Fibroblast of skin of scalp (primary cell): ENCODE measurements around the gene CADM1.

Experiments
- DNase-seq: peaks from one replicate; pipeline ENCODE4 v3.0.0-alpha.2; 2013

Gene CADM1

DNA sequence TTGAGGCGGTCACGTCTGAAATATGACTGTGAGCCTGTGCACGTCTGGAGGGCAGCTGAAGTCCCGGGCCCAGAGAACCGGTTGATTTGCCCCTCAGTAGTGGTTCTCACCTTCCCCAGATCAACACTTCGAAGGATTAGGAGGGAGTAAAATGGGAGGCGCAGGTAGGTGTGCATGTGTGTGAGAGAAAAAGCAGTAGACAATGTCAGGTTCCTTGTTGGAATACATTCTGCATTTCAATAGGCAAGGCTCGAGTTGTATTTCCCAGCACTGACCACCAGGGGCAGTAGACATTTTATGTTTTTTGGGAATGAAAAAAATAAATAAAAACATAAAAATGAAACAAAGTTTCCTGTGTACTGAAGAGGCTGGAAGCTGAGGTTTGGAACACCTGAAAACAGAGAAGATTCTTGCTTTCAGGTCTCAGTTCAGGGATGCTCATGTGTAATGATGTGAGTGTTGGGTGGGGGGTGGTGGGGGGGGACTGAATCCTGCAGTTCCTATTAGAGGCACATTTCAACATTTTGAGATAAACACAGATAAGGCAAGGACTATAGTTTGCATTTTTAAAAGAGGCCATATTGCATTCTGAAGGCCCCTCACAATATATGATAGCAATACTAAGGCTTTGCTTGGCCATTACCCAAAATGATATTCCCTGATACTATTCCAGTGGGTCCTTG is 333.9 kb downstream of the CADM1 start:
- peak; percentile 32 for DNase-seq

DNA sequence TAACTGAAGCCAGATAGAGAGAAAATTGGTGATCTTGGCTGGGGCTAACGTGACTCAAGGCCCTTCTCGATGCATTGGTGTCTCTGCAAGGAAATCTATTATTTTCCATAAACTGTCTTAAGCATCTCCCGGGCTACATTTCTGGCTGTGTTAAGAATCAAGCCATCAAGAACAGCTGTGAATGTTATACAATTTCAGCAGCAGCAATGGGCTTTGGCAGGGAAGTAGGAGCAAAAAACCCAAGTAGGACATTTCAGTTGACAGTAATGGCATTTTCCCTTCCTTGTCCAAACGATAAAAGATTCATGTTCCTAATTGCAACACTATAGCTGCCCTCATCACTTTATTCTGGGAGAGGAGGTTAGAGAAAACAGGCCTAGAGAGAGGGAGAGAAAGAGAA is 335.0 kb downstream of the CADM1 start:
- no peak for DNase-seq

GRCh38 chr11:115168686-115169085 is 335.5 kb downstream of the CADM1 start:
- no peak for DNase-seq

DNA sequence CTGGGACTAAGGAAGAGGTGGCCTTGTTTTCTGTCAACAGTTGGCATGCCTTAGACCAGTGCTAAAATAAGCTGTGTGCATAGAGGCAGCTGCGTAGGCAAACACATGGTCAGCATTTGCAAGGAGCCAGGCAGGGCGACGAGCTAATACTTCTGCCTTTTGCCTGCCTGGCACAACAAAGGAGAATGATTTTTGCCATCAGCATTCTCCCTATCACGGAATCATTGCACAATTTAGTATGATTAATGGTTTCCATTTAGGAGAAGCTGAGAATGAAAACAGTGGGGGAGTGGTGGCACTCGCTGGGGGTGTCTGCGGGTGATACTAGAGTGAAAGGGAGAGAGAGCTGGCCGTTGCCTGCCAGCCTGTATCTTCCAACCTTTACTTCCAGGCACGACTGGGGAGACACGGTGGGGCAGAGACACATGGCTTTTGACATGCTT is 336.0 kb downstream of the CADM1 start:
- DNase-seq, result peak; percentile 29

DNA sequence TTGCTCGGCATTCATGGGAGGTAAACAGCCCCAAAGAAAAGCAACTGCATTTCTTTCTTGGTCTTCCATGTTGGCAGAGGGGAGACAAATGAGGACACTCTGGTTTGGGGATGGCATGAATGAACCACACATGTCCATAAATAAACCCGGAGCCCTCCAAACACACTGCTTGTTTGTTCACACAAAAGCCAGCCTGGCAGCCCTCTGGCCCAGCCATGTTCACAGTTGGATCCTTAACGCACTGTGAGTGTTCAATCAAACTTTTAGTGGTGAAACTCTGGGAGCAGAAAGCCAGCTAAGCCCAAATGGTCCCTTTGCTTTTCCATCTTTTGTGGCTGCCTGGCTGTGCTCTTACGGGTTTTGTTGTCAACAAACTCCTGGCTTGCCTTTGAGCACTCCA is 336.8 kb downstream of the CADM1 start:
- no peak for DNase-seq

- no peak for DNase-seq
Measured at GRCh38 chr11:115166820-115167219, 337.4 kb downstream of the CADM1 start.

GRCh38 chr11:115164774-115165173 is 339.4 kb downstream of the CADM1 start:
- no peak for DNase-seq

DNA sequence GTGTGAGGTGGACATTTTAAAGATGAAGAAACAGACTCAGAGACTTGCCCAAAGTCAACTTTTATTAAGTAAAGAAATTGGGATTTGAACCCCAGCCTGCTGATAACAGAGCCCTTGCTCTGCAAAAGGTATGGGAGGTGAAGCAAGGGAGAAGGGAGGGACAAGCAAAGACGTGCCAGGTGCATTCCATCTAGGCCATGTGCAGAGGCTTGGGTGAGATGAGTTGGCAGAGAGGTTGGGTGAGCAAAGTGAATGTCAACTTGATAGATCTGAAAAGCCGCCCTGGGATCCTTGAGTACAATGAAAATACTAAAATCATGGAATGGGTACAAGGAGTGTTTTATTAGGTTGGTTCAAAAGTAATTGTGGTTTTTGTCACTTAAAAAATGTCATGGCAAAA is 341.3 kb downstream of the CADM1 start:
- no peak for DNase-seq

DNA sequence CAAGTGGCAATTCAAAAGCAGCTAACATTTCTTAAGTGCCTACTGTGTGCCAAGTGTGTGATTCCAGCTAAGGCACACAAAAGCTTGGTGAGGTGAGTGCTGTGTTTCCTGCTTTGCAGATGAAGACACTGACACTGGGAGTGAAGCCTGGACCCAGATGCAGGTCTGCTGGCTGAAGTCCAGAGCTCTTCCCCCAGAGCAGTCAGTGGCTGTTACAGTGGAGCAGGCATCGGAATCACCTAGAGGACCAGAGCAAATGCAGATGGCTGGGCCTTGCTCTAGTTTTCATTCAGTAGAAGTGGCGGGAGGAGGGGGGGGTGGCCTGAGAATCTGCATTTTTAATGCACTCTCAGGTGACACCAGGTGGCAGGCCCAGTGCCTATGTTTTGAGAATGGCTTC is 342.3 kb downstream of the CADM1 start:
- DNase-seq, result no peak

DNA sequence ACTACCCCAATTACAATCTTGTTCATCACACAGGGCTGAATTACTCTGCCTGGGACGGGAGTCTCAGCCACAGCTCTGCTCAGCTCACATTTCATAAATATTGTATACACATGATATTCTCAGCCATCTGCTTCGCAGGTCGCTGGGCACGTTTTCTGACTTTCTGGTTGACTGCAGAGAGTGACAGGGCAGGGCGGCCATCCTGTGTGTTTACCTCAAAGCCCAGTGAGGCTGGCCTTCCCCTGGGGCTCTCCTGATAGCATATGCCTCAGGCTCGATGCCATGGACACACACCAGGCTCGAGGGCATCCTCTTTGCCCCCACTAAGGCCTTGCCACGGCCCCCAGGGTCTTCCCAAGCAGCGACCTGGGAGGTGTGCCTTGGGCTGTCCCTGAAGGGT is 345.0 kb downstream of the CADM1 start:
- no peak for DNase-seq

- no peak for DNase-seq
Measured at GRCh38 chr11:115158053-115158452, 346.2 kb downstream of the CADM1 start.

DNA sequence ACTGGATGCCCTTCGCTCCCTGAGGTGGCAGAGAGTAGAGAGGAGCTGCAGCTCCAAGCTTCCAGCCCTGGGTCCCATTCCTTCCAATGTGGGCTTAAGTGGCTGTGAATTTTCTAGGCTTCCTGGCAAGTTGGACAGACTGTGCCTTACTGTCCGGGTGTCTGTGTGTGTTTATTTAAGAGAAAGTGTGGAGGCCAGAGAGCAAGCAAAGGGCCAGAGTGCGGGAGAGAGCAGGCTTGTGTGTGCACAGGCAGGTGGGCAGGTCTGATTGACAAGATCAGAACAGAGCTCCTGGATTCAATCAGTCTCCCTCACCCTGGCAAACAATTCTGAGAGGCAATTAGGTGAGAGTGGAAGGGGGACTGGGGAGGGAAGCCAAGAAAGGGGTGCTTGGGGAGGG is 347.0 kb downstream of the CADM1 start:
- DNase-seq, result no peak

DNA sequence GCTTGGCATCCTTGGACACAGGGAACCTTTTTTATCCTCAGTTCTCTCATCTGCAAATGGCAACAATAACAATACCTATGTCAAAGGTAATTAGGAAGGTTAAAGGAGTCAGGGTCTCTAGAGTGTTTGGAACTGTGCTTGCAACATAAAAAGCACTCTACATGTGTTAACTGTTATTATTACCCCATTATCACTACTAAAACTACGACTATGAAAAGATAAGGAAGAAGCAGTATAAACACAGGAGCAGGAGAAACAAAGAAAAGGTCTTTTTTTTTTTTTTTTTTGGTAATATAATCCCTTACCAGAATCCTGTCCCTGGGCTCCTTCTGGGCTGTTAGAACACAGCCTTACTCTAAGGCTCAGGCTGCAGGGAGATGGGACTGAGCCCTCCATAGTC is 348.2 kb downstream of the CADM1 start:
- DNase-seq, result no peak

- no peak for DNase-seq
Measured at GRCh38 chr11:115155320-115155719, 348.9 kb downstream of the CADM1 start.

- no peak for DNase-seq
Measured at GRCh38 chr11:115154355-115154736, 349.9 kb downstream of the CADM1 start.

- DNase-seq, result no peak
Measured at GRCh38 chr11:115153731-115154354, 350.4 kb downstream of the CADM1 start.

DNA sequence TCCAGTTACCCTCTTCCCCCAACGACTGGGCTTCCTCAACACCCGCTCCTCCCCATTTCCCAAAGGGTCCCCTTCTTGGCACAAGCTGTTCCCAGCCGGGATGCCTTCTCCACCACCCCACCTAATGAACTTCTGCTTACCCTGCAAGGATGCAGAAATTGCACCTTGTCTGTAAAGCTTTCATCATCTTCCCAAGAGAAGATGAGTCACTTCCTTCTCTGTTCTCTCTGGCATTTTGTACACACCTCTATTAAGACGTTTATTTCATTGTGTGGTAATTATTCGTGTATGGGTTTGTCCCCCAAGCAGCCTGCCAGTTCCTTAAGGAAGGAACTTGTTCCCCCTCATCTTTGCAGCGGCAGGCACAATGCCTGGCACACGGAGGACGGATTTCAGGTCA is 351.1 kb downstream of the CADM1 start:
- peak; percentile 20 for DNase-seq

GRCh38 chr11:115151010-115151409 is 353.2 kb downstream of the CADM1 start:
- DNase-seq, result no peak

GRCh38 chr11:115148691-115149090 is 355.5 kb downstream of the CADM1 start:
- no peak for DNase-seq

GRCh38 chr11:115148101-115148500 is 356.1 kb downstream of the CADM1 start:
- no peak for DNase-seq

DNA sequence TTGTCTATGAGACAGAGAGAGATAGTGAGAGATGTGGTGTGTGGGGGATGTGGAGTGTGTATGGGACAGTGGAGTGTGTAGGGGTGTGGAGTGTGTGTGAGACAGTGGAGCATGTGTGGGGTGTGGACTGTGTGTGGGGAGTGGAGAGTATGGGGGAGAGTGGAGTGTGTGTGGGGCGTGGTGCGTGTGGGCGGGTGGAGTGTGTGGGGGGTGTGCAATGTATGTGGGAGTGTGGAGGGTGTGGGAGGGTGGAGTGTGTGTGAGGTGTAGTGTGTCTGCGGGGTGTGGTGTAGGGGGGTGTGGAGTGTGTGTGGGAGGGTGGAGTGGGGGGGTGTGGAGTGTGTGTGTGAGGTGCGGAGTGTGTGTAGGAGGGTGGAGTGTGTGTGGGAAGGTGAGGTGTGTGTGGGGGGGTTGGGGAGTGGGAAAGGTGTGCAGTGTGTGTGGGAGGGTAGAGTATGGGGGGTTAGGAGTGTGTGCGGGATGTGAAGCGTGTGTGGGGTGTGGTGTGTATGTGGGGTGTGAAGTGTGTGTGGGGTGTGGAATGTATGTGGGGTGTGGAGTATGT is 356.9 kb downstream of the CADM1 start:
- no peak for DNase-seq

DNA sequence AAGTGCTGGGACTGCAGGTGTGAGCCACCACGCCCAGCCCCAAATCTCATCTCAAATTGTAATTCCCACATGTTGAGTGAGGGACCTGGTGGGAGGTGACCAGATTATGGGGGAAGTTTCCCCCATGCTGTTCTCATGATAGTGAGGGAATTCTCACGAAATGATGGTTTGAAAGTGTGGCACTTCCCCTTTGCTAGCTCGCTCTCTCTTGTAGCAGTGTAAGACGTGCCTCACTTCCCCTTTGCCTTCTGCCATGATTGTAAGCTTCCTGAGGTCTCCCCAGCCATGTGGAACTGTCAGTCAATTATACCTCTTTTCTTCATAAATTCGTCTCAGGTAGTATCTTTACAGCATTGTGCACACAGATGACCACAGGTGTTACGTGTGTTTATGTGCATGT is 357.8 kb downstream of the CADM1 start:
- no peak for DNase-seq

DNA sequence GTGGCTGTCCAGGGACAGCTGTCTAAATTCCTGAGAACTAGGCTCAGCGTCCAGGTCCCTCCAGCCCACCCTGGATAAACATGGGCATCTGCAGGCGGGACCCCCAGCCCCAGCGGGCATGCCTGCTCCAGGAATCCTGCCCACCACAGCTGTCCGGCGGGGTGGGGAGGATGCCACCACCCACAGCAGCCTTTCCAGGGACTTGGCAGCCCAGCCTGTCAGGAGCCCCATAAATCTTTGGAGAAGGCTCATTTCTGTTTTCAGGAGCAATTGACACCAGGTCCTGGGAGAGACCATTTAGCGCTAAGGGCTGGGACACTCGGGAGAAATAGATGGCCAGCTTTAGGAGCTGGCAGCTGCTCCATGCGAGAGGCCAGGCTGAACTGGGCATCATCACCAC is 358.9 kb downstream of the CADM1 start:
- no peak for DNase-seq

GRCh38 chr11:115144914-115145313 is 359.3 kb downstream of the CADM1 start:
- no peak for DNase-seq
